ENCODE measurements around the gene ARHGAP20.
A peak's percentile ranks its signal among the peaks of the same experiment; 100 is the strongest.

ARHGAP20 gene

DNA sequence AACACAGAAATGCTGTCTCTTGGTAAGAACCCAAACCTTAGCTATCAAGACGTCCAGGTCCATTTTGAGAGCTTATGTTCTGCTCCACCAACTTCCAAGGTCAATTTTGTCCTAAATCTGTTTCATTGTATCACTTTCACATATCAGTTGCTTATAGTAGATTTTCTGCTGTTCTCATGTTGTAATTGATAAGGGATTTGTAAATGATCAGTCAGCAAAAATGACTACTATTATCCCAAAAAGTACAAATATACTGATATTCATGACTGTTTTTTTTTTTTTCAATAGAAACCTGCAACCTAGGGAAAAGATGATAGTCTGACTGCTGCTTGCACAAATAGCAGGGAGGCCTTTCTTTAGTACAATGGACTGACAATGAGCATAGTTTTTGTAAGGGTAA lies 128.1 kb downstream of the ARHGAP20 start:
- H3K4me1 ChIP-seq (ENCODE audit: control insufficient read depth in 2 of 2, insufficient read depth in 2 of 2, low read length in 2 of 2): peaks cover 4 to 9% of the 10 kb centered on the region in 2 donors
- no peaks in the 10 kb centered on the region for H3K36me3 ChIP-seq (ENCODE audit: control insufficient read depth in 2 of 2, insufficient read depth in 2 of 2, low read length in 2 of 2)

DNA sequence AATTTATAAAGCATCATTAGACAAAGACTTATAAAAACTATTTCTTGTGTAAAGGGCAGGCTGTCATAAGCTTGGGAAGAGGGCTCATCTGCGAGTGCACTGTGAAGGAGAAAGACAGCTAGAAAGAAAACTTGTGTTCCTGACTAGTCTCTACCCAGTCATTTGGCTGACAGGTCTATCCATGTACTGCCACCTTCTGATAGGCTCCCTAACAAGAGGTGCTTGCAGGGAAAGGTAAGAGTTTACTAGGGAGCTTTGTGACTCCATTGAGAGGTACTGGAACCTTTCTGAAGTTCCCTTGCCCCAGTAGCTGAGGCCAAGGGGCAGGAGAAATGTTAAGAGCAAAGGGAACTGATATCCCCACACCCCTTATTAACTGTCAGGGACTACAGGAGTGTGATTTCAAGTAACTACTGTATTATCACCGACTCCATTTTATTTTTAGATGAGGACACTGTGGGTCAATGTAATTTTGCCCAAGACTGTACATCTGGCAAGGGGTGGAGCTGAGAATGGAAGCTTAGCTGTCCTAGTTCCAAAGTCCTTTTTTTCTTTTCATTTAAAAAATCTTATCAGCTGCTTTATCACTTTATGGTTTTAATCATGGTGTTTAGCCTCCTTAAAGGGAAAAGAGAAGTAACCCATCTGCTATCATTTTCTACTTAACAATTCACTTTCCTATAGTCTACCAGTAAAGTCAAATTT lies 129.4 kb downstream of the ARHGAP20 start:
- no peak overlapping the region for H3K27ac ChIP-seq (ENCODE audit: low read depth in 2 of 2, low read length in 2 of 2)
- no peaks in the 10 kb centered on the region for H3K36me3 ChIP-seq (ENCODE audit: control insufficient read depth in 2 of 2, insufficient read depth in 2 of 2, low read length in 2 of 2)
- no peaks in the 10 kb centered on the region for H3K9me3 ChIP-seq (ENCODE audit: control insufficient read depth in 2 of 2, low read length in 2 of 2)
- peaks cover 4 to 9% of the 10 kb centered on the region in 2 donors for H3K4me1 ChIP-seq (ENCODE audit: control insufficient read depth in 2 of 2, insufficient read depth in 2 of 2, low read length in 2 of 2)
- H3K4me3 ChIP-seq (ENCODE audit: low read length in 2 of 2): peak overlapping the region in 1 of 2 donors; percentile 26
- no peak overlapping the region for H3K9ac ChIP-seq (ENCODE audit: low read depth in 1 of 2, low read length in 2 of 2)
- H3K27me3 ChIP-seq (ENCODE audit: control insufficient read depth in 2 of 2, insufficient read depth in 2 of 2, low read length in 2 of 2): no peaks in the 10 kb centered on the region

More for the DNA sequence above, 128.1 kb downstream of the ARHGAP20 start:
- Histone ChIP-seq H3K27ac (ENCODE audit: low read depth in 2 of 2, low read length in 2 of 2) (no peak overlapping the region), H3K27me3 (ENCODE audit: control insufficient read depth in 2 of 2, insufficient read depth in 2 of 2, low read length in 2 of 2) (no peaks in the 10 kb centered on the region), H3K4me3 (ENCODE audit: low read length in 2 of 2) (no peak overlapping the region), H3K9ac (ENCODE audit: low read depth in 1 of 2, low read length in 2 of 2) (no peak overlapping the region), H3K9me3 (ENCODE audit: control insufficient read depth in 2 of 2, low read length in 2 of 2) (no peaks in the 10 kb centered on the region)

DNA sequence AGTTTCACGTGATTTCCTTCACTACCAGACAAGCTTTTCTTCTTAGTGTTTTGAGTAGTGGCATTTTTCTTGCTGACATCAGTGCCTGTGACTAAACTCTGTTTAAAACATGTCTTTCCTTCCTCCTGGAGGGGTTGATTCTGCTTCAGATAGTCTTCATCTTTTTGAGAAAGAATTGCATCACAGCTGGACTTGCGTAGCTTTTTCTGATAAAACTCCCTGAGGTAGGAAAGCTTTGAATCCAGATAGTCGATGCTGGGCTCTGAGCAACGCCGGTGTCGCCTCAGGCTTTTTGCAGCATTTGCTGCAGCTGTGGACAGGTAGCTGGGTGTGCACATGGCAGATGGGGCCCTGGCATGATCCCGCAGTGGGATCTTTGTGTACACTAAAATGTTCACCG lies 131.7 kb downstream of the ARHGAP20 start:
- H3K36me3 ChIP-seq (ENCODE audit: control insufficient read depth in 2 of 2, insufficient read depth in 2 of 2, low read length in 2 of 2): no peaks in the 10 kb centered on the region
- no peak overlapping the region for H3K9ac ChIP-seq (ENCODE audit: low read depth in 1 of 2, low read length in 2 of 2)
- no peak overlapping the region for H3K27ac ChIP-seq (ENCODE audit: low read depth in 2 of 2, low read length in 2 of 2)
- no peak overlapping the region for H3K4me3 ChIP-seq (ENCODE audit: low read length in 2 of 2)
- peaks cover 4 to 9% of the 10 kb centered on the region in 2 donors for H3K4me1 ChIP-seq (ENCODE audit: control insufficient read depth in 2 of 2, insufficient read depth in 2 of 2, low read length in 2 of 2)
- H3K27me3 ChIP-seq (ENCODE audit: control insufficient read depth in 2 of 2, insufficient read depth in 2 of 2, low read length in 2 of 2): no peaks in the 10 kb centered on the region
- H3K9me3 ChIP-seq (ENCODE audit: control insufficient read depth in 2 of 2, low read length in 2 of 2): no peaks in the 10 kb centered on the region

DNA sequence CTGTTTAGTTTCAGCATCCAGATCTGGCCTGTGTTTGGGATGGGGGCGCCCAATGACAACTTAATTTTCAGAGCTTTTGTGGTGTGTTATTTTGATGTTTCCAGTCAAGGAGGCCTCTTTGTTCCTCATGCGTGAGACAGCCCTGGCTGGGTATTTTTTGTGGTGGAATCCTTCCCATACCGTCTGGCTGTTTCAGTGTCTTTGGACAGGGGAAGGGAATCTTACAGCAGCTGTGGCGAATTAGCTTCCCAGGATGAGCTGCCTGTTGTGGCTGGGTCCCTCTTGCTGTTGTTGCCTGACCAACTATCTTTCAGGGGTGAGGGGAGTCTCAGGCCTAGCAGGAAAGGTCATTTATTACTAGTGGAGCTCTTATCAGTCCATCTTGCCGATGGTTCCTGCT lies 138.8 kb downstream of the ARHGAP20 start:
- Histone ChIP-seq H3K36me3 (ENCODE audit: control insufficient read depth in 2 of 2, insufficient read depth in 2 of 2, low read length in 2 of 2) (no peaks in the 10 kb centered on the region), H3K27me3 (ENCODE audit: control insufficient read depth in 2 of 2, insufficient read depth in 2 of 2, low read length in 2 of 2) (no peaks in the 10 kb centered on the region), H3K9ac (ENCODE audit: low read depth in 1 of 2, low read length in 2 of 2) (no peak overlapping the region), H3K27ac (ENCODE audit: low read depth in 2 of 2, low read length in 2 of 2) (no peak overlapping the region), H3K4me3 (ENCODE audit: low read length in 2 of 2) (no peak overlapping the region), H3K4me1 (ENCODE audit: control insufficient read depth in 2 of 2, insufficient read depth in 2 of 2, low read length in 2 of 2) (no peaks in the 10 kb centered on the region), H3K9me3 (ENCODE audit: control insufficient read depth in 2 of 2, low read length in 2 of 2) (no peaks in the 10 kb centered on the region)

DNA sequence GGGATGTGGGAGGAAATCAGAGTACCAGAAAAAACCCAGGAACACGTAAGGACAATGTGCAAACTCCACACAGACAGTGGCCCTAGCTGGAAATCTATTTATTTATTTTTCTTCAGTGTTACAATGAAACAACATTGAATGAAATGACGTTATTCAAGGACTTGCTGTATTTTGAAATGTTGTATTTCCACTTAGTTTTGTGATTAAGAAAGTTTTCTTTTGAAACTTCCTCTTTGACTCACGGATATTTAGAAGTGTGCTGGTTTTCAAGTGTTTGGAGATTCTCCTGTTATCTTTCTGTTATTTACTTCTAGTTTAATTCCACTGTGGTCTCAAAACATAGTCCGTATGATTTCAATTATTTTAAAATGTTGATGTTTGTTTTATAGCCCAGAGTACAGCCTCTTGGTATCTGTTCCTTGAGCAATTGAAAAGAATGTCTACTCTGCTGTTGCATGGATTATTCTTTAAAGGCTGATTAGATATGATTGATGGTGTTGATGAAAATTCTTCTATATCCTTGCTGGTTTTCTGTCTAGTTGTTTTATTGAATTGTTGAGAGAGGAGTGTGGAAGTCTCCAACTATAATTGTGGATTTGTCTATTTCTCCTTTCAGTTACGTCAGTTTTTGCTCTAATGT lies 141.0 kb downstream of the ARHGAP20 start:
- Histone ChIP-seq H3K9ac (ENCODE audit: low read depth in 1 of 2, low read length in 2 of 2) (no peak overlapping the region), H3K4me1 (ENCODE audit: control insufficient read depth in 2 of 2, insufficient read depth in 2 of 2, low read length in 2 of 2) (no peaks in the 10 kb centered on the region), H3K27me3 (ENCODE audit: control insufficient read depth in 2 of 2, insufficient read depth in 2 of 2, low read length in 2 of 2) (no peaks in the 10 kb centered on the region), H3K9me3 (ENCODE audit: control insufficient read depth in 2 of 2, low read length in 2 of 2) (no peaks in the 10 kb centered on the region), H3K27ac (ENCODE audit: low read depth in 2 of 2, low read length in 2 of 2) (no peak overlapping the region), H3K4me3 (ENCODE audit: low read length in 2 of 2) (no peak overlapping the region), H3K36me3 (ENCODE audit: control insufficient read depth in 2 of 2, insufficient read depth in 2 of 2, low read length in 2 of 2) (no peaks in the 10 kb centered on the region)

DNA sequence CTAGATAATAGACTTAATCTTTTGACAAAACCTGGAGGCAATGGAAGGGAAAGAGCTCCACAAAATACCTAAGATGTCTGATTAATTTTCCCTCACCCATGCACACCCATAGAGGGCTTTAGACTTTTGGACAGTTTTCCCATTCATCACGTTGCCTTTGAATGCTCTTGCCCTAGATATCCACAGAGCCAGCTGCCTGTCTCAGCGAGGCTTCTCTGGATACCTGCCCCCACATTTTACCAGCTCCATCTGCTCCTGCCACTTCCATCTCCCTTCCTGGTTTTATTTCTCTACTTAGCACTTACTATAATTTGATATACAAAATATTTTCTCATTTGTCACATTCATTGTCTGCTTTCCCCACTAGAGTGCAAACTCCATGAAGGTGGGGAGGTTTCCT lies 145.7 kb downstream of the ARHGAP20 start:
- no peak overlapping the region for H3K27ac ChIP-seq (ENCODE audit: low read depth in 2 of 2, low read length in 2 of 2)
- no peaks in the 10 kb centered on the region for H3K4me1 ChIP-seq (ENCODE audit: control insufficient read depth in 2 of 2, insufficient read depth in 2 of 2, low read length in 2 of 2)
- H3K9ac ChIP-seq (ENCODE audit: low read depth in 1 of 2, low read length in 2 of 2): no peak overlapping the region
- H3K36me3 ChIP-seq (ENCODE audit: control insufficient read depth in 2 of 2, insufficient read depth in 2 of 2, low read length in 2 of 2): no peaks in the 10 kb centered on the region
- no peak overlapping the region for H3K4me3 ChIP-seq (ENCODE audit: low read length in 2 of 2)
- no peaks in the 10 kb centered on the region for H3K27me3 ChIP-seq (ENCODE audit: control insufficient read depth in 2 of 2, insufficient read depth in 2 of 2, low read length in 2 of 2)
- H3K9me3 ChIP-seq (ENCODE audit: control insufficient read depth in 2 of 2, low read length in 2 of 2): no peaks in the 10 kb centered on the region

DNA sequence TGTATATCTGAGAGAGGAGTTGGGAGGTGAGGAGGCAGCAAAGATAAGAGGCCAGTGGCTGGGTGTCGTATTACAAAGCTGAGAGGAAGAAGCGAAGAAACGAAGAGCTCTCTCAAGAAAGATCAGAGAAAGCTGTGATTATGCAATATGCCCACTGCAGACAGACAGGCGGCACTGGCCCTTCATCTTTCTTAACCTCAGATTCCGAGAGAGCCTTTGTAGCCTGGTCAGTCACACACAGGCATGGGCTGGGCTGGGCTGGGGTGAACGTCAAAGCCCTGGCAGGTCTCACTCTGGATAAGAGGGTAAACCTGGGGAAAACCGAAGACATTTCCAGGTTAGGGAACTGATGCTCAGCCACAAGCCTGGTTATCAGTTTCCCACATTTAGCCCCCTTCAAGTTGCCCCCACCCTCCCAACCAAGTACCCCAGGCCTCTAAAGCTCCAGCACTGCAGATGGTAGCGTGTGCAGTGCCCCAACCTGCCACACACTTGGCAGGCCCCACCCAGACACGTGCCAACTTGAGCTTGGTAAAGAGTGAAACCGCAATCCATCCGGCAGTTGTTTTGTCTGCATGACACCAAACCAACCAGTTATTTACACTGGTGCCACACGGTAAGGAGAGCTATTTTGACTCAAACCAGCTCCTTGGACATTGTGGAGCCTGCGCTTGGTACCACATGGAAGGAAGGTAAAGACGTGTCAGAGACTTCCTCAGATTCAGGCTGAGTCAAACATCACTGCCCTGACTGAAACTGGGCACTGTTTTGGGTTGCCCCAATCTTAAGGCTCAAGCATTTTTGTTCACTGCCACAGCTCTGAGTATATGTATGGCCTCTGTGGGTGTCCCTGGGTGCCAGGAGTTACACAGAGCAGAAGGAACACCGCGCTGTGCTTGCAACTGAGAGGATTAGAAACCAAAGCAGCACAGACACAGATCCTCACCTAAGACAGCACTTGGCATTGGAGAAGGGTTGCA lies 146.6 kb downstream of the ARHGAP20 start:
- H3K9ac ChIP-seq (ENCODE audit: low read depth in 1 of 2, low read length in 2 of 2): no peak overlapping the region
- H3K4me3 ChIP-seq (ENCODE audit: low read length in 2 of 2): no peak overlapping the region
- H3K9me3 ChIP-seq (ENCODE audit: control insufficient read depth in 2 of 2, low read length in 2 of 2): no peaks in the 10 kb centered on the region
- no peak overlapping the region for H3K27ac ChIP-seq (ENCODE audit: low read depth in 2 of 2, low read length in 2 of 2)
- no peaks in the 10 kb centered on the region for H3K4me1 ChIP-seq (ENCODE audit: control insufficient read depth in 2 of 2, insufficient read depth in 2 of 2, low read length in 2 of 2)
- H3K27me3 ChIP-seq (ENCODE audit: control insufficient read depth in 2 of 2, insufficient read depth in 2 of 2, low read length in 2 of 2): no peaks in the 10 kb centered on the region
- no peaks in the 10 kb centered on the region for H3K36me3 ChIP-seq (ENCODE audit: control insufficient read depth in 2 of 2, insufficient read depth in 2 of 2, low read length in 2 of 2)

DNA sequence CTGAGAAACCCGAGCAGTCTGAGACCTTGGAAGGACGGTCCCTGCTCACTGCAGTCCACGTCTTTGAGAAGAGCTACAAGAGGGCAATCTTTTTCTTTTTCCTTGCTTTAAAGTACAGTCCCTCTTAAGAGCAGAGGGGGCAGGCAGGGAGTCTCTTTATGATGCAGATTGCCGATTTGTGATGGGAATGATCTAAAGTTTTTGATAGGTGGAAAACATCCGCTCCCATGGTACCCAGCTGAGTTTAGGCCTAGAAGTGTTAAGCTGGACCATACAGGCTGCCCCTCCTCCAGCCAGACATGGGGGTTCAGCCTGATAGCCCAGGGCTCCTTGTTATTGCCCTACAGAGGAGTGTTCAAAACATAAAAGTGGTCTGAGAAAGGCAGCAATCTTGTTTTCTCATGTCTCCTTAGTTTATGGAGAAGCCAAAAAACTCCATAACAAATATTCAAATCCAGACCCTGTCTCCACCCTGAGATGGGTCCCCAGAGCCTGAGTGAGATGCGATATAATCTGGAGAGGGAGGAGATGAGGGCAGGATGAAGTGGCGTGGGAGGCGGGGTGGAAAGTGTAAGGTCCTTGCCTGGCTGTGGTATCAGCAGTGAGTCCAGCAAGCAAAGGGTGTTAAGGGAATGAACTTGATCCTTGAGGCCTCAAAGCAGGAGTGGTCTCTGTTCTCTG lies 147.4 kb downstream of the ARHGAP20 start:
- H3K4me3 ChIP-seq (ENCODE audit: low read length in 2 of 2): no peak overlapping the region
- no peaks in the 10 kb centered on the region for H3K4me1 ChIP-seq (ENCODE audit: control insufficient read depth in 2 of 2, insufficient read depth in 2 of 2, low read length in 2 of 2)
- no peaks in the 10 kb centered on the region for H3K36me3 ChIP-seq (ENCODE audit: control insufficient read depth in 2 of 2, insufficient read depth in 2 of 2, low read length in 2 of 2)
- H3K27me3 ChIP-seq (ENCODE audit: control insufficient read depth in 2 of 2, insufficient read depth in 2 of 2, low read length in 2 of 2): no peaks in the 10 kb centered on the region
- no peak overlapping the region for H3K27ac ChIP-seq (ENCODE audit: low read depth in 2 of 2, low read length in 2 of 2)
- no peak overlapping the region for H3K9ac ChIP-seq (ENCODE audit: low read depth in 1 of 2, low read length in 2 of 2)
- no peaks in the 10 kb centered on the region for H3K9me3 ChIP-seq (ENCODE audit: control insufficient read depth in 2 of 2, low read length in 2 of 2)

DNA sequence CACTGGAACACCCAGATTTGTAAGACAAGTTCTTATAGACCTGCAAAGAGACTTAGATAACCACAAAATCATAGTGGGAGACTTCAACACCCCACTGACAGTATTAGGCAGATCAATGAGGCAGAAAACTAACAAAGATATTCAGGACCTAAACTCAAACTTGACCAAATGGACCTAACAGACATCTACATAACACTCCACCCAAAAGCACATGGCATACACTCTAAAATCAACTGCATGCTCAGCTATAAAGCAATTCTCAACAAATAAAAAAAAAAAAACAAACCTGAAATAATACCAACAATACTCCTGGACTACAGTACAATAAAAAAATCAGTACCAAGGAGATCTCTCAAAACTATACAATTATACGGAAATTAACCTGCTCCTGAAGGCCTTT lies 167.5 kb downstream of the ARHGAP20 start:
- no peaks in the 10 kb centered on the region for H3K4me1 ChIP-seq (ENCODE audit: control insufficient read depth in 2 of 2, insufficient read depth in 2 of 2, low read length in 2 of 2)
- H3K36me3 ChIP-seq (ENCODE audit: control insufficient read depth in 2 of 2, insufficient read depth in 2 of 2, low read length in 2 of 2): no peaks in the 10 kb centered on the region
- H3K9ac ChIP-seq (ENCODE audit: low read depth in 1 of 2, low read length in 2 of 2): no peak overlapping the region
- no peak overlapping the region for H3K4me3 ChIP-seq (ENCODE audit: low read length in 2 of 2)
- no peak overlapping the region for H3K27ac ChIP-seq (ENCODE audit: low read depth in 2 of 2, low read length in 2 of 2)
- H3K9me3 ChIP-seq (ENCODE audit: control insufficient read depth in 2 of 2, low read length in 2 of 2): no peaks in the 10 kb centered on the region
- peaks cover 0 to 2% of the 10 kb centered on the region in 2 donors for H3K27me3 ChIP-seq (ENCODE audit: control insufficient read depth in 2 of 2, insufficient read depth in 2 of 2, low read length in 2 of 2)

Data from mucosa of rectum (tissue), 2 donors.